Uterus (tissue), 2 donors: ENCODE data around the gene JARID2.

Experiments
- POLR2A ChIP-seq, 2 donors: fragments of 450-650 bp; IDR thresholded peaks; one replicate each; pipeline ENCODE4 v1.6.1; 2016; ENCODE audit warnings: antibody characterized with exemption in 2 of 2, mild to moderate bottlenecking in 1 of 2, moderate library complexity in 1 of 2
- TF ChIP-seq, protein P1 (sequence below), 4 experiments: fragments of 200-600 bp in 2 of 4; fragments of 450-650 bp in 2 of 4; sonication (generic) in 2 of 4; IDR thresholded peaks; one replicate each; pipeline ENCODE4 v1.5.1; 2016 to 2019; ENCODE audit warnings: antibody characterized with exemption in 4 of 4, mild to moderate bottlenecking in 2 of 4, moderate library complexity in 1 of 4

GRCh38 chr6:15475872-15476271, 230.0 kb downstream of the JARID2 start:
- TF ChIP-seq, protein P1, sequence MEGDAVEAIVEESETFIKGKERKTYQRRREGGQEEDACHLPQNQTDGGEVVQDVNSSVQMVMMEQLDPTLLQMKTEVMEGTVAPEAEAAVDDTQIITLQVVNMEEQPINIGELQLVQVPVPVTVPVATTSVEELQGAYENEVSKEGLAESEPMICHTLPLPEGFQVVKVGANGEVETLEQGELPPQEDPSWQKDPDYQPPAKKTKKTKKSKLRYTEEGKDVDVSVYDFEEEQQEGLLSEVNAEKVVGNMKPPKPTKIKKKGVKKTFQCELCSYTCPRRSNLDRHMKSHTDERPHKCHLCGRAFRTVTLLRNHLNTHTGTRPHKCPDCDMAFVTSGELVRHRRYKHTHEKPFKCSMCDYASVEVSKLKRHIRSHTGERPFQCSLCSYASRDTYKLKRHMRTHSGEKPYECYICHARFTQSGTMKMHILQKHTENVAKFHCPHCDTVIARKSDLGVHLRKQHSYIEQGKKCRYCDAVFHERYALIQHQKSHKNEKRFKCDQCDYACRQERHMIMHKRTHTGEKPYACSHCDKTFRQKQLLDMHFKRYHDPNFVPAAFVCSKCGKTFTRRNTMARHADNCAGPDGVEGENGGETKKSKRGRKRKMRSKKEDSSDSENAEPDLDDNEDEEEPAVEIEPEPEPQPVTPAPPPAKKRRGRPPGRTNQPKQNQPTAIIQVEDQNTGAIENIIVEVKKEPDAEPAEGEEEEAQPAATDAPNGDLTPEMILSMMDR (IDR thresholded peaks at IDR 0.05) = no peak
- no peak for TF ChIP-seq POLR2A (IDR thresholded peaks at IDR 0.05)
